ENCODE data around the gene CNOT10. TPM values are rescaled to one million over a fixed set of nuclear protein-coding genes. Genes with fewer than 3 reads are reported as not detected.

CNOT10 gene
- total RNA-seq, 1 donor from 2014 or later: 28.7 TPM

DNA sequence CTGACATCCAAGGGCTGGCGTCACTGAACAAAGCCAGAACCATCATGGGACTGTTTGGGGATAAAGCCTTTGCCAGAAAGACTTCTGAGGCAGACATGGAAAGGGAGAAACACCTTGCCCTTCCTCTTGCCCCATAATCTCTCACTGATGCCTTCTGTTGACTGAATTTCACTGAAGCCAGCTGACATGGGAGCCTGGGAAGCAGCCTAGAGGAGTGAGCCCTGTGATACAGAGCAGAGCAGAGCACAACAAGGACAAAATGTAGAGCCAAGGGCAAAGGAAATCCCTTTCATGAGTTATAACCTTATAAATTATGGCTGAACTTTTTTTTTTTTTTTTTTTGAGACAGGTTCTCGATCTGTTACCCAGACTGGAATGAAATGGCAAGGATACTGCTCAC lies 9.8 kb upstream of the CNOT10 start:
- Histone ChIP-seq H3K4me1 (no peaks in the 10 kb centered on the region), H3K27me3 (no peaks in the 10 kb centered on the region), H3K27ac (no peak overlapping the region), H3K4me3 (no peak overlapping the region), H3K36me3 (no peaks in the 10 kb centered on the region), H3K9me3 (no peaks in the 10 kb centered on the region)
- no peak for DNase-seq (ENCODE audit: extremely low spot score in 2 of 2)
- TF ChIP-seq POLR2A (IDR thresholded peaks at IDR 0.05): no peak
- TF ChIP-seq, protein P1, sequence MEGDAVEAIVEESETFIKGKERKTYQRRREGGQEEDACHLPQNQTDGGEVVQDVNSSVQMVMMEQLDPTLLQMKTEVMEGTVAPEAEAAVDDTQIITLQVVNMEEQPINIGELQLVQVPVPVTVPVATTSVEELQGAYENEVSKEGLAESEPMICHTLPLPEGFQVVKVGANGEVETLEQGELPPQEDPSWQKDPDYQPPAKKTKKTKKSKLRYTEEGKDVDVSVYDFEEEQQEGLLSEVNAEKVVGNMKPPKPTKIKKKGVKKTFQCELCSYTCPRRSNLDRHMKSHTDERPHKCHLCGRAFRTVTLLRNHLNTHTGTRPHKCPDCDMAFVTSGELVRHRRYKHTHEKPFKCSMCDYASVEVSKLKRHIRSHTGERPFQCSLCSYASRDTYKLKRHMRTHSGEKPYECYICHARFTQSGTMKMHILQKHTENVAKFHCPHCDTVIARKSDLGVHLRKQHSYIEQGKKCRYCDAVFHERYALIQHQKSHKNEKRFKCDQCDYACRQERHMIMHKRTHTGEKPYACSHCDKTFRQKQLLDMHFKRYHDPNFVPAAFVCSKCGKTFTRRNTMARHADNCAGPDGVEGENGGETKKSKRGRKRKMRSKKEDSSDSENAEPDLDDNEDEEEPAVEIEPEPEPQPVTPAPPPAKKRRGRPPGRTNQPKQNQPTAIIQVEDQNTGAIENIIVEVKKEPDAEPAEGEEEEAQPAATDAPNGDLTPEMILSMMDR (IDR thresholded peaks at IDR 0.05): no peak
- TF ChIP-seq POLR2AphosphoS5 (IDR thresholded peaks at IDR 0.05; ENCODE audit: insufficient read depth in 1 of 2, low read depth in 1 of 2): no peak
- intact Hi-C loops (cut with DNase I): no loop called here

DNA sequence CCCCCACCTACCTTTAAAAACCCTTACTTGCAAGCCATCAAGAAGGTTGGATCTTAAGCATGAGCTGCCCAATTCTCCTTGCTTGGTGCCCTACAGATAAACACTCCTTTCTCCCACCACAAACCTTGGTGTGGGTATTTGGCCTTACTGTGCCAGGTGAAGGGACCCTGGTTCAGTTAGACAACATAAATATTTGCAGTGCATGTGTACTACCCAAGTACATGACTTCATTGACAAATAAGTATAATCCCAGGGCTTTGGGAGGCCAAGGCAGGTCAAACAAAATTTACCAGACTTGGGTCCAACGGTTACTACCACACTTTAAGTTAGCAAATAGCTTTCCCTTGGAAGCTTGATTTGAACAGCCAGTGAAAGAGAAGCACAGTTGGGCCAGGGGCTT lies 9.3 kb upstream of the CNOT10 start:
- TF ChIP-seq POLR2A (IDR thresholded peaks at IDR 0.05): no peak
- TF ChIP-seq, protein P1 (IDR thresholded peaks at IDR 0.05): no peak
- TF ChIP-seq POLR2AphosphoS5 (IDR thresholded peaks at IDR 0.05; ENCODE audit: insufficient read depth in 1 of 2, low read depth in 1 of 2): no peak
- H3K4me1 ChIP-seq: no peaks in the 10 kb centered on the region

DNA sequence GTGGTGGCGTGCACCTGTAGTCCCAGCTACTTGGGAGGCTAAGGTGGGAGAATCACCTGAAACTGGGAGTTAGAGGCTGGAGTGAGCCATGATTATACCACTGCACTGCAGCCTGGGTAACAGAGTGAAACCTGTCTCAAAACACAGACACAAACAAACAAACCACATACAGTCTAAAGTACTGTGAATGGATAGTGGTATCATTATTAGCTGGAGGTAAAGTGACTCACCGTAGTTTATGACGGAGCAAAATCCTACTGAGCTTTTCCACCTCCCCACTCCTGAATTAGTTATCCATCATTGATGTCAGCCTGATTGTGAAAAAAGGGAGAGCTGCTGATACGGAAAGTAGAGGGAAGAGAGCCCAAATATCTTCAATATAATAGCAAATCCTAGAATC lies 3.2 kb upstream of the CNOT10 start:
- H3K9me3 ChIP-seq: no peaks in the 10 kb centered on the region
- DNase-seq (ENCODE audit: extremely low spot score in 2 of 2): no peak
- no peaks in the 10 kb centered on the region for H3K36me3 ChIP-seq
- no peaks in the 10 kb centered on the region for H3K27me3 ChIP-seq
- H3K27ac ChIP-seq: no peak overlapping the region
- no peak overlapping the region for H3K4me3 ChIP-seq
- peaks cover 19% of the 10 kb centered on the region for H3K4me1 ChIP-seq
- no peak for TF ChIP-seq POLR2A (IDR thresholded peaks at IDR 0.05)
- TF ChIP-seq, protein P1 (IDR thresholded peaks at IDR 0.05): no peak
- no peak for TF ChIP-seq POLR2AphosphoS5 (IDR thresholded peaks at IDR 0.05; ENCODE audit: insufficient read depth in 1 of 2, low read depth in 1 of 2)
- intact Hi-C loops (cut with DNase I): no loop called here

More for the DNA sequence above, 9.3 kb upstream of the CNOT10 start:
- no peaks in the 10 kb centered on the region for H3K27me3 ChIP-seq
- no peak overlapping the region for H3K4me3 ChIP-seq
- intact Hi-C loops (cut with DNase I): no loop called here
- no peaks in the 10 kb centered on the region for H3K9me3 ChIP-seq
- DNase-seq (ENCODE audit: extremely low spot score in 2 of 2): no peak
- H3K36me3 ChIP-seq: no peaks in the 10 kb centered on the region
- H3K27ac ChIP-seq: no peak overlapping the region

DNA sequence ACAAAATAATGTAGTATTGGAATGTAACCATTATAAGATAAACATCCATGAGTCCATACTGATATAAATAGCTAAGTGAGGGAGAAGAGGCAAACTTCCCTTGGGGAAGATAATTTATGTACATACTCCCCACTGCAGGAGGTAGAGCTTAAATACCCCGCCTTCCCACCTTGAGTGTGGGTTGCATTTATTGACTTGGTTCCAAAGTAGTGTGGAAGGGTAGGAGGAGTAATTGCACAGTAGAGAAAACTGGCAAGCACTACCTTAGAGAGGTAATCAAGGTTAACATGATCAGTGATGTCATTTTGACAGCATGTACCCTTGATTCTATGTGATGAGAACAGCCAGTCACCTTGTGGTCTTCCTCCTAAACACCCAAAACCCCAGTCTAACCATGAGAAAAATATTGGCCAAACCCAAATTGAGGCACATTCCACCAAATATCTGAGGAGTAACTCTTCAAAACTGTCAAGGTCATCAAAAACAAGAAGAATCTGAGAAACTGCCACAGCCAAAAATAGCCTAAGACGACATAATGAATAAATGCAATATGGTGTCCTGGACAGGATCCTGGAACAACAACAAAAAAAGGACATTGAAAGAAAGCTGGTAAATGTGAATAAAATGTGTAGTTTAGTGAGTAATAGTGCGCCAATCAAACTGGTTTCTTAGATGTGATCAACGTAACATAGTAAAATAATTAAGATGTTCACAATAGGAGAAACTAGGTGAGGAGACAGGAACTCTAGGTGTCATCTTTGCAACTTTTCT lies 774 bp upstream of the CNOT10 start:
- TF ChIP-seq POLR2AphosphoS5 (IDR thresholded peaks at IDR 0.05; ENCODE audit: insufficient read depth in 1 of 2, low read depth in 1 of 2) (no peak), POLR2A (IDR thresholded peaks at IDR 0.05) (no peak)
- TF ChIP-seq, protein P1 (IDR thresholded peaks at IDR 0.05): no peak
- H3K4me1 ChIP-seq: peaks cover 34% of the 10 kb centered on the region
- H3K4me3 ChIP-seq: peak overlapping the region; percentile 79 to 89
- no peaks in the 10 kb centered on the region for H3K9me3 ChIP-seq
- no peaks in the 10 kb centered on the region for H3K27me3 ChIP-seq
- intact Hi-C loops (cut with DNase I): no loop called here
- H3K27ac ChIP-seq: peak overlapping the region; percentile 84
- no peaks in the 10 kb centered on the region for H3K36me3 ChIP-seq
- no peak for DNase-seq (ENCODE audit: extremely low spot score in 2 of 2)

DNA sequence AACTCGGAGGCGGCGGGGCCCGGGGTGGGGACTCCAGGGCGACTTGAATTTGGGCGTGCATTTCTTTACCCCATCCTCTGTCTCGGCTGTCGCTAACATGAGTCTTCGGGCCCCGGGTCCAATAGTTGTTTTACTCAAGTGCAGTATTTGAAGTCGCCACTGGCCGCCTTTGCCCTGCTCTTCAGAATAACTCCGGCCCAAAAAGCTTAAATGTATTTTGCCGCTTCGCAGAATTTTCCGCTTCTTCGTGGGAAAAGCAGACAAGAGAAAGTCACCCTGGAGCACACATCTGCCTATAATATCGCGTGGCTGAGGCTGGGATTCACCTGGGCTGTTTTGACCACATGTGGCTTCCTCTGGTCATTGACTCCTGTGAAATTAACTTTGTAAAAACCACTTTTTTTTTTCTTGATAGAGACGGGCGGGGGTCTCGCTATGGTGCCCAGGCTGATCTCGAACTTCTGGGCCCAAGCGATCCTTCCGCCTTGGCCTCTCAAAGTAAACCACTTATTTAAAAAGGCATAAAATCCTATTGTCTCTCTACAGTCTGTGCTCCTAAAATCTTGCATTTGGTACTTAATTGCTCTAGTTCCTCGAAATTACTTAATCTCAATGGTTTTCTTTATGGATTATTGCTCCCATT lies 676 bp downstream of the CNOT10 start:
- Histone ChIP-seq H3K4me1 (peaks cover 34% of the 10 kb centered on the region), H3K36me3 (no peaks in the 10 kb centered on the region), H3K9me3 (no peaks in the 10 kb centered on the region), H3K27me3 (no peaks in the 10 kb centered on the region), H3K27ac (peak overlapping the region; percentile 84), H3K4me3 (peak overlapping the region; percentile 79 to 89)
- TF ChIP-seq, protein P1 (IDR thresholded peaks at IDR 0.05): no peak
- TF ChIP-seq POLR2AphosphoS5 (IDR thresholded peaks at IDR 0.05; ENCODE audit: insufficient read depth in 1 of 2, low read depth in 1 of 2): no peak
- no peak for TF ChIP-seq POLR2A (IDR thresholded peaks at IDR 0.05)
- no peak for DNase-seq (ENCODE audit: extremely low spot score in 2 of 2)
- intact Hi-C loops (cut with DNase I): no loop called here

Data from vagina (tissue), 2 donors.